GM23248 (cell line): ENCODE results near the gene SAMD4B. TPM values are rescaled to one million over a fixed set of nuclear protein-coding genes. Genes with fewer than 3 reads are reported as not detected.

Experiments
- DNase-seq: peaks from one replicate; pipeline ENCODE4 v3.0.0-alpha.2; 2015
- H2AFZ ChIP-seq: fragments of 200-600 bp; sonication (generic); 2 replicates; pipeline ENCODE4 v1.6.1; 2016; ENCODE audit warnings: antibody characterized with exemption
- H3F3A ChIP-seq: fragments of 200-600 bp; sonication (generic); 2 replicates; pipeline ENCODE4 v1.6.1; 2016; ENCODE audit warnings: mild to moderate bottlenecking, antibody characterized with exemption, mixed run types; ENCODE audit not compliant: insufficient read depth
- H3K27ac ChIP-seq: fragments of 200-600 bp; sonication (generic); 2 replicates; pipeline ENCODE4 v1.5.1; 2016; ENCODE audit warnings: mild to moderate bottlenecking
- H3K27me3 ChIP-seq: fragments of 200-600 bp; sonication (generic); replicated peaks from 2 replicates; pipeline ENCODE4 v1.6.1; 2016; ENCODE audit warnings: mild to moderate bottlenecking; ENCODE audit not compliant: insufficient read depth
- H3K36me3 ChIP-seq: fragments of 200-600 bp; sonication (generic); 2 replicates; pipeline ENCODE4 v1.6.1; 2016; ENCODE audit warnings: low read depth, mild to moderate bottlenecking
- H3K4me1 ChIP-seq: fragments of 200-600 bp; sonication (generic); 2 replicates; pipeline ENCODE4 v1.6.1; 2016; ENCODE audit warnings: mild to moderate bottlenecking; ENCODE audit not compliant: insufficient read depth
- H3K4me2 ChIP-seq: fragments of 200-600 bp; sonication (generic); one replicate; pipeline ENCODE4 v1.6.1; 2016; ENCODE audit warnings: mild to moderate bottlenecking; ENCODE audit not compliant: unreplicated experiment
- H3K4me3 ChIP-seq: fragments of 200-600 bp; sonication (generic); 2 replicates; pipeline ENCODE4 v1.5.1; 2016; ENCODE audit warnings: mild to moderate bottlenecking
- H3K79me2 ChIP-seq: fragments of 200-600 bp; sonication (generic); 2 replicates; pipeline ENCODE4 v1.6.1; 2016; ENCODE audit warnings: mild to moderate bottlenecking; ENCODE audit not compliant: insufficient read depth
- H3K9ac ChIP-seq: fragments of 200-600 bp; sonication (generic); 2 replicates; pipeline ENCODE4 v1.6.1; 2016; ENCODE audit warnings: mild to moderate bottlenecking
- H3K9me2 ChIP-seq: fragments of 200-600 bp; sonication (generic); 2 replicates; pipeline ENCODE4 v1.6.1; 2016; ENCODE audit warnings: mixed run types, mild to moderate bottlenecking, moderate library complexity; ENCODE audit not compliant: insufficient read depth
- H3K9me3 ChIP-seq: fragments of 200-600 bp; sonication (generic); one replicate; pipeline ENCODE4 v1.6.1; 2017; ENCODE audit warnings: low read depth
- H4K20me1 ChIP-seq: fragments of 200-600 bp; sonication (generic); 2 replicates; pipeline ENCODE4 v1.6.0; 2016; ENCODE audit not compliant: insufficient read depth
- EZH2 ChIP-seq: fragments of 200-600 bp; sonication (generic); IDR thresholded peaks from 2 replicates; pipeline ENCODE4 v1.6.1; 2018; ENCODE audit warnings: antibody characterized with exemption, mild to moderate bottlenecking; ENCODE audit not compliant: insufficient read depth, poor library complexity, severe bottlenecking
- EZH2phosphoT487 ChIP-seq: fragments of 200-600 bp; sonication (generic); IDR thresholded peaks from 2 replicates; pipeline ENCODE4 v1.6.1; 2018; ENCODE audit warnings: antibody characterized with exemption, moderate library complexity, mild to moderate bottlenecking, low read depth; ENCODE audit not compliant: insufficient read depth
- WGBS, 2 experiments: methylation state at CpG; one replicate each; pipeline ENCODE4 v1.1.6; 2015 to 2017; ENCODE audit warnings: low lambda C conversion rate in 2 of 2, low coverage in 1 of 2; ENCODE audit errors: missing lambda C conversion rate in 2 of 2; 5-methylcytosine and 5-hydroxymethylcytosine counted together
- in situ Hi-C: fragments of 300-500 bp; cut with MboI; formaldehyde crosslinking; loops from 2 replicates; pipeline ENCODE4 v1.15.0; 2020
- polyA plus RNA-seq: library from polyadenylated mRNA; unstranded; fragments of >200 nt; fragmentation: Nextera tagmentation; extraction: Ambion mirVana; gene quantifications from 2 replicates; pipeline ENCODE4 v1.2.1, GENCODE V29; 2016
- total RNA-seq: library from RNA; depleted of rRNA; stranded (reverse); fragments of >200 nt; shearing (Covaris generic); gene quantifications from 2 replicates; pipeline ENCODE4 v1.2.3, GENCODE V29; 2014

SAMD4B gene
- total and polyA plus RNA-seq, 2 experiments from 2014 or later: 66.7 to 71.9 TPM

- Histone ChIP-seq H3K79me2 (no peaks in the 10 kb centered on the region), H3K9me2 (no peaks in the 10 kb centered on the region), H3K36me3 (no peaks in the 10 kb centered on the region), H3F3A (no peaks in the 10 kb centered on the region), H3K4me1 (no peaks in the 10 kb centered on the region), H4K20me1 (no peaks in the 10 kb centered on the region), H3K4me3 (no peak overlapping the region), H3K27ac (no peak overlapping the region), H2AFZ (no peak overlapping the region), H3K9me3 (no peaks in the 10 kb centered on the region), H3K9ac (no peak overlapping the region), H3K27me3 (peaks cover 32% of the 10 kb centered on the region), H3K4me2 (no peak overlapping the region)
- 41 to 47% methylated on average over 16 of the region's 17 CpGs for WGBS, 2 experiments
- in situ Hi-C loops: no loop called here
- no peak for DNase-seq
- TF ChIP-seq EZH2phosphoT487: no peak
- TF ChIP-seq EZH2: no peak
These were observed 44.1 kb upstream of the SAMD4B start for GRCh38 chr19:39297931-39298634.

GRCh38 chr19:39299404-39299803 lies 42.8 kb upstream of the SAMD4B start:
- no peaks in the 10 kb centered on the region for H3K9me3 ChIP-seq
- in situ Hi-C loops: no loop called here
- peaks cover 38% of the 10 kb centered on the region; the same call in 1 of the 2 replicates for H3K27me3 ChIP-seq
- H3K4me3 ChIP-seq: no peak overlapping the region
- H3K4me1 ChIP-seq: no peaks in the 10 kb centered on the region
- TF ChIP-seq EZH2 (no peak), EZH2phosphoT487 (no peak)
- no peaks in the 10 kb centered on the region for H3K79me2 ChIP-seq
- no peaks in the 10 kb centered on the region for H3K9me2 ChIP-seq
- no peak overlapping the region for H3K9ac ChIP-seq
- H3K27ac ChIP-seq: no peak overlapping the region
- no peak overlapping the region for H3K4me2 ChIP-seq
- DNase-seq: no peak
- 65 to 80% methylated on average over 7 to 9 of the region's 9 CpGs for WGBS, 2 experiments
- no peaks in the 10 kb centered on the region for H3F3A ChIP-seq
- H2AFZ ChIP-seq: no peak overlapping the region
- no peaks in the 10 kb centered on the region for H4K20me1 ChIP-seq
- H3K36me3 ChIP-seq: no peaks in the 10 kb centered on the region

GRCh38 chr19:39299832-39300231 lies 42.4 kb upstream of the SAMD4B start:
- Histone ChIP-seq H2AFZ (no peak overlapping the region), H3K9me2 (no peaks in the 10 kb centered on the region), H3K4me1 (no peaks in the 10 kb centered on the region), H3K9me3 (no peaks in the 10 kb centered on the region), H3F3A (no peaks in the 10 kb centered on the region), H4K20me1 (no peaks in the 10 kb centered on the region), H3K27ac (no peak overlapping the region), H3K36me3 (no peaks in the 10 kb centered on the region), H3K4me2 (no peak overlapping the region), H3K79me2 (no peaks in the 10 kb centered on the region), H3K27me3 (peaks cover 40% of the 10 kb centered on the region; the same call in 1 of the 2 replicates), H3K4me3 (no peak overlapping the region), H3K9ac (no peak overlapping the region)
- in situ Hi-C loops: no loop called here
- TF ChIP-seq EZH2phosphoT487: no peak
- no peak for TF ChIP-seq EZH2
- 66 to 71% methylated on average over 10 of the region's 10 CpGs for WGBS, 2 experiments
- no peak for DNase-seq

GRCh38 chr19:39301021-39301420 lies 41.2 kb upstream of the SAMD4B start:
- Histone ChIP-seq H4K20me1 (no peaks in the 10 kb centered on the region), H3K4me1 (no peaks in the 10 kb centered on the region), H3K9me3 (no peaks in the 10 kb centered on the region), H3K4me2 (no peak overlapping the region), H3K9ac (no peak overlapping the region), H3K9me2 (no peaks in the 10 kb centered on the region), H3K4me3 (no peak overlapping the region), H3F3A (no peaks in the 10 kb centered on the region), H3K79me2 (no peaks in the 10 kb centered on the region), H3K27ac (no peak overlapping the region), H3K27me3 (peaks cover 51% of the 10 kb centered on the region), H2AFZ (no peak overlapping the region), H3K36me3 (no peaks in the 10 kb centered on the region)
- in situ Hi-C loops: no loop called here
- DNase-seq: no peak
- TF ChIP-seq EZH2phosphoT487 (no peak), EZH2 (no peak)
- 60 to 65% methylated on average over 4 of the region's 4 CpGs for WGBS, 2 experiments

DNA sequence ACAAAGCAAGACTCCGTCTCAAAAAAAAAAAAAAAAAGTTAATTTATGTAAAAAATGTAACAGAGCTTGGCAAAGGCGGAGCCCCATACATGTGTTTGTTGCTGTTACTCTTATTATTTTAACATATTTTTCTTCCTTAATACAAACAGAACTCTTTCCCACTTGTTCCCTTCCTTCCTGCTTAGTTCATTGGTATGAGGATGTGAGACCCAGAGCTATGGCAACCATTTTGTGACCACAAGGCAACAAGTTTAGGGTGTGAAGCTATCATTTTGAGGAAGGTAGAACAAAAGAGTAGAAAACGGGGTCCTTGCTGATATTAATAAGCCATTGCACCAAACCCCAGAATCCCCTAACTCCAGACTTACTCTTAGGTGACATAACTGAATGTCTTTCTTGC lies 40.7 kb upstream of the SAMD4B start:
- Histone ChIP-seq H4K20me1 (no peaks in the 10 kb centered on the region), H3K27ac (no peak overlapping the region), H3K79me2 (no peaks in the 10 kb centered on the region), H3K9ac (no peak overlapping the region), H3K9me2 (no peaks in the 10 kb centered on the region), H3K36me3 (no peaks in the 10 kb centered on the region), H2AFZ (no peak overlapping the region), H3K27me3 (peaks cover 57% of the 10 kb centered on the region), H3F3A (no peaks in the 10 kb centered on the region), H3K4me3 (no peak overlapping the region), H3K9me3 (no peaks in the 10 kb centered on the region), H3K4me1 (no peaks in the 10 kb centered on the region), H3K4me2 (no peak overlapping the region)
- no peak for DNase-seq
- in situ Hi-C loops: no loop called here
- WGBS, 2 experiments: 41 to 49% methylated on average over 3 of the region's 3 CpGs
- TF ChIP-seq EZH2phosphoT487: no peak
- TF ChIP-seq EZH2: no peak
